Sigmoid colon (tissue), 7 donors: ENCODE results near the gene TOLLIP. TPM values are rescaled to one million over a fixed set of nuclear protein-coding genes. Genes with fewer than 3 reads are reported as not detected.

Source experiments
- DNase-seq: peaks from one replicate; pipeline ENCODE4 v3.0.0-alpha.2; 2019
- H3K27ac ChIP-seq, 4 donors: fragments of 200-600 bp; sonication (generic); one replicate each; pipeline ENCODE4 v1.5.1; 2016 to 2019; ENCODE audit warnings: mild to moderate bottlenecking in 1 of 4
- H3K27me3 ChIP-seq, 3 donors: fragments of 200-600 bp; sonication (generic); one replicate each; pipeline ENCODE4 v1.5.1; 2019; ENCODE audit warnings: mild to moderate bottlenecking in 1 of 3
- H3K36me3 ChIP-seq, 4 donors: fragments of 200-600 bp; sonication (generic); one replicate each; pipeline ENCODE4 v1.5.1; 2016 to 2019
- H3K4me1 ChIP-seq, 4 donors: fragments of 200-600 bp; sonication (generic); one replicate each; pipeline ENCODE4 v1.5.1; 2017 to 2019
- H3K4me3 ChIP-seq, 4 donors: fragments of 200-600 bp; sonication (generic); one replicate each; pipeline ENCODE4 v1.5.1; 2017 to 2019; ENCODE audit warnings: mild to moderate bottlenecking in 2 of 4, moderate library complexity in 1 of 4
- H3K9me3 ChIP-seq, 4 donors: fragments of 200-600 bp in 3 of 4; sonication (generic) in 3 of 4; one replicate each; pipeline versions ENCODE4 v1.5.1 to v1.6.1; 2013 to 2019
- EP300 ChIP-seq, 4 donors: sonication (generic); formaldehyde crosslinking; IDR thresholded peaks; one replicate each; pipeline ENCODE4 v1.6.1; 2017; ENCODE audit warnings: antibody characterized with exemption in 4 of 4
- POLR2A ChIP-seq, 2 donors: fragments of 450-650 bp; IDR thresholded peaks; one replicate each; pipeline ENCODE4 v1.6.1; 2016; ENCODE audit warnings: antibody characterized with exemption in 2 of 2, mild to moderate bottlenecking in 2 of 2, moderate library complexity in 2 of 2
- POLR2AphosphoS5 ChIP-seq, 4 donors: sonication (generic); formaldehyde crosslinking; IDR thresholded peaks; one replicate each; pipeline ENCODE4 v1.6.1; 2017; ENCODE audit warnings: antibody characterized with exemption in 4 of 4
- WGBS, 2 donors: extraction: QIAGEN DNeasy Blood & Tissue Kit; methylation state at CpG; one replicate each; pipeline ENCODE4 v1.1.7; 2013; 5-methylcytosine and 5-hydroxymethylcytosine counted together
- intact Hi-C: fragments of 100-400 bp; cut with DNase I; formaldehyde crosslinking; loops from one replicate; pipeline ENCODE4 v1.15.1; 2023
- polyA plus RNA-seq, 3 donors: library from polyadenylated mRNA; stranded (reverse); fragments of 200-250 nt; gene quantifications; one replicate each; pipeline ENCODE4 v1.2.3, GENCODE V29; 2013
- total RNA-seq, 4 donors: library from RNA; depleted of rRNA; stranded (reverse); fragments of >200 nt; gene quantifications; one replicate each; pipeline ENCODE4 v1.1.0, GENCODE V29; 2016
- TF ChIP-seq, protein P1 (sequence below), 4 experiments: fragments of 450-650 bp in 3 of 4; fragments of 200-600 bp in 1 of 4; IDR thresholded peaks; one replicate each; pipeline ENCODE4 v1.5.1; 2016 to 2019; ENCODE audit warnings: antibody characterized with exemption in 4 of 4, mild to moderate bottlenecking in 3 of 4, moderate library complexity in 2 of 4
- donor health status: healthy with polysubstance abuse.
- donor health status: Bipolar disorder and iron deficiency.
- donor health status: healthy.

TOLLIP gene
- total and polyA plus RNA-seq, 7 donors: 25.0 to 41.2 (median 36.9) TPM

DNA sequence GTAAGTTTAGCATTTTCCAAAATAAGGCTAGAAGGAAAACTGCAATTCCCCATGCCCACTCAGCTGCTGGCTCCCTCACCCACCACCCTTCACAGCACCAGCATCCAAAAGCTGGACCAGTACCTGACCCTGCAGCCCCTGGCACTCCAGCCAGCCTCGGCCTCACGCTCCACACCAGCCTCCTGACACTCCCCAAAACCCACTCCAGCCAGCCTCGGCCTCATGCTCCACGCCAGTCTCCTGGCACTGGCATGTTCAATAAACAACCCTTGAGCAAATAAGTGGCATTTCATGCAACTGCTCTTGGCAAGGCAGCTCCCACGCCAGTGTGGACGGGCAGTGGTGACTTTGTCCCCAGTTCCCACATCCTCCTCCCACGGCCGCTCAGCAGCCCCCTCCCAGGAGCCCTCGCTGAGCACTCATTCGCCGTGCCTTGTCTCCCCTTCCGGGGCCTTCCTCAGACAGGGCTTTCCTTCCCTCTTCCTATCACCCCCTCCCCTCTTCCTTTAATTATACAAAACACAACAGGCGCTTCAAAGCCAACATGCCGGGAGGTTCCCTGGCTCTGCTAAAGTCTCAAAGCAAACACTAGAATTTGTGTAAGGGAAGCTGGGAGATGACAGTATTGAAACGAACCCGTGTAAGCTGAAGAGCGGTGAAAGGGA, 6.8 kb downstream of the TOLLIP start:
- WGBS, 2 donors: 29 to 67% methylated on average over 17 of the region's 17 CpGs
- TF ChIP-seq EP300 (IDR thresholded peaks at IDR 0.05) (no peak), POLR2A (IDR thresholded peaks at IDR 0.05) (no peak), POLR2AphosphoS5 (IDR thresholded peaks at IDR 0.05) (no peak)
- TF ChIP-seq, protein P1, sequence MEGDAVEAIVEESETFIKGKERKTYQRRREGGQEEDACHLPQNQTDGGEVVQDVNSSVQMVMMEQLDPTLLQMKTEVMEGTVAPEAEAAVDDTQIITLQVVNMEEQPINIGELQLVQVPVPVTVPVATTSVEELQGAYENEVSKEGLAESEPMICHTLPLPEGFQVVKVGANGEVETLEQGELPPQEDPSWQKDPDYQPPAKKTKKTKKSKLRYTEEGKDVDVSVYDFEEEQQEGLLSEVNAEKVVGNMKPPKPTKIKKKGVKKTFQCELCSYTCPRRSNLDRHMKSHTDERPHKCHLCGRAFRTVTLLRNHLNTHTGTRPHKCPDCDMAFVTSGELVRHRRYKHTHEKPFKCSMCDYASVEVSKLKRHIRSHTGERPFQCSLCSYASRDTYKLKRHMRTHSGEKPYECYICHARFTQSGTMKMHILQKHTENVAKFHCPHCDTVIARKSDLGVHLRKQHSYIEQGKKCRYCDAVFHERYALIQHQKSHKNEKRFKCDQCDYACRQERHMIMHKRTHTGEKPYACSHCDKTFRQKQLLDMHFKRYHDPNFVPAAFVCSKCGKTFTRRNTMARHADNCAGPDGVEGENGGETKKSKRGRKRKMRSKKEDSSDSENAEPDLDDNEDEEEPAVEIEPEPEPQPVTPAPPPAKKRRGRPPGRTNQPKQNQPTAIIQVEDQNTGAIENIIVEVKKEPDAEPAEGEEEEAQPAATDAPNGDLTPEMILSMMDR (IDR thresholded peaks at IDR 0.05): no peak
- H3K4me3 ChIP-seq: no peak overlapping the region
- H3K27ac ChIP-seq: peak overlapping the region in 2 of 4 donors; percentile 16 to 71
- H3K36me3 ChIP-seq: peaks cover 0 to 22% (median 6%) of the 10 kb centered on the region in 4 donors
- peaks cover 0 to 87% (median 75%) of the 10 kb centered on the region in 4 donors for H3K4me1 ChIP-seq
- H3K9me3 ChIP-seq: no peaks in the 10 kb centered on the region
- no peaks in the 10 kb centered on the region for H3K27me3 ChIP-seq
- DNase-seq: no peak
- intact Hi-C loops: loop anchor here (5.0 to 10.0 kb wide), 3 partner anchors 35 to 202 kb away; no protein-coding TSS in a partner anchor

GRCh38 chr11:1302041-1302460, 7.4 kb downstream of the TOLLIP start:
- Histone ChIP-seq H3K27me3 (no peaks in the 10 kb centered on the region), H3K9me3 (no peaks in the 10 kb centered on the region), H3K4me1 (peaks cover 0 to 82% (median 71%) of the 10 kb centered on the region in 4 donors), H3K36me3 (peaks cover 0 to 28% (median 9%) of the 10 kb centered on the region in 4 donors), H3K27ac (peak overlapping the region in 1 of 4 donors; percentile 16), H3K4me3 (no peak overlapping the region)
- WGBS, 2 donors: 74 to 85% methylated on average over 13 of the region's 13 CpGs
- DNase-seq: peak; percentile 61
- intact Hi-C loops: loop anchor here (5.0 to 10.0 kb wide), 3 partner anchors 35 to 203 kb away; no protein-coding TSS in a partner anchor
- no peak for TF ChIP-seq POLR2AphosphoS5 (IDR thresholded peaks at IDR 0.05)
- TF ChIP-seq EP300 (IDR thresholded peaks at IDR 0.05): no peak
- no peak for TF ChIP-seq POLR2A (IDR thresholded peaks at IDR 0.05)
- TF ChIP-seq, protein P1 (IDR thresholded peaks at IDR 0.05): no peak

- no peak for DNase-seq
- no peak overlapping the region for H3K4me3 ChIP-seq
- TF ChIP-seq POLR2AphosphoS5 (IDR thresholded peaks at IDR 0.05) (no peak), EP300 (IDR thresholded peaks at IDR 0.05) (no peak), POLR2A (IDR thresholded peaks at IDR 0.05) (no peak)
- TF ChIP-seq, protein P1 (IDR thresholded peaks at IDR 0.05): no peak
- peaks cover 0 to 30% (median 10%) of the 10 kb centered on the region in 4 donors for H3K36me3 ChIP-seq
- peak overlapping the region in 1 of 4 donors; percentile 16 for H3K27ac ChIP-seq
- no peaks in the 10 kb centered on the region for H3K27me3 ChIP-seq
- H3K9me3 ChIP-seq: no peaks in the 10 kb centered on the region
- intact Hi-C loops: loop anchor here (5.0 to 10.0 kb wide), 3 partner anchors 36 to 203 kb away; no protein-coding TSS in a partner anchor
- WGBS, 2 donors: 92 to 94% methylated on average over 22 of the region's 22 CpGs
- H3K4me1 ChIP-seq: peaks cover 0 to 75% (median 65%) of the 10 kb centered on the region in 4 donors
Measured at GRCh38 chr11:1301220-1302000, 8.0 kb downstream of the TOLLIP start.

DNA sequence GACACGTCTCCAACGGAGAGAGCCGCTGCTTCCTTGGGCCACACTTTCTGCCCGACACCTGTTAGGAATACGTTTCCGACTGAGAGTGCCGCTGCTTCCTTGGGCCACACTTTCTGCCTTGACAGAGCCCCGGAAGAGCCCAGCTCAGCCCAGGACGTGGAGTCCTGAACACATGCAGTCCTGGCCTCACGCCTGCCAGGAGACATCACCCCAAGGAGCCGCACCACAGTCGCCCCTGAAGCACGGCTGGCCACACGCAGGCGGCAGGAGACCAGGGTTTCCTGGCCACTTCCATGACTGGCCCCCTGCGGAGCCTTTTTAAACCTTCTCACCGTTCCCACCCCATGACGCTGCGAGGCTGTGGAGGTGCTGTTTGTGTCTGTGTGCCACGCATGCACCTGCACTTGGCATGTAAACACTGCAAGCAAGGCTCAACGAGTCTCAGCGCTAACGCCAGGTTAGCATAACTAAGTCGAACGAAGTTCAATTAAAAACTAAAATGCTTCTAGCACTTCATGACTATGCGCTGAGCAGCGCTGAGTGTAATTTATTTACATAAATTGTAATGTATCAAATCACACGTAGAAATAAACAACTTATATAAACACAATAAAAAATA, 8.8 kb downstream of the TOLLIP start:
- intact Hi-C loops: loop anchor here (5.0 to 10.0 kb wide), 3 partner anchors 37 to 204 kb away; no protein-coding TSS in a partner anchor
- Histone ChIP-seq H3K27ac (peak overlapping the region in 3 of 4 donors; percentile 59 to 78 (median 64)), H3K9me3 (no peaks in the 10 kb centered on the region), H3K27me3 (no peaks in the 10 kb centered on the region), H3K4me3 (no peak overlapping the region), H3K4me1 (peaks cover 0 to 70% (median 57%) of the 10 kb centered on the region in 4 donors), H3K36me3 (peaks cover 0 to 28% (median 10%) of the 10 kb centered on the region in 4 donors)
- TF ChIP-seq POLR2A (IDR thresholded peaks at IDR 0.05) (no peak), EP300 (IDR thresholded peaks at IDR 0.05) (no peak), POLR2AphosphoS5 (IDR thresholded peaks at IDR 0.05) (no peak)
- TF ChIP-seq, protein P1 (IDR thresholded peaks at IDR 0.05): no peak
- DNase-seq: no peak
- WGBS, 2 donors: 91 to 93% methylated on average over 28 of the region's 28 CpGs
